ENCODE data around the gene NASP.

- TF ChIP-seq EZH2 (IDR thresholded peaks at IDR 0.05) (no peak), POLR2AphosphoS5 (IDR thresholded peaks at IDR 0.05; ENCODE audit: borderline replicate concordance, low read depth, low read length) (0 out of 2 replicates have a peak, but pooled peaks have one; percentile 11)
Measured at GRCh38 chr1:45617618-45618017, 33.8 kb downstream of the NASP start.

Data from SK-N-MC (cell line).